GM19463 (cell line): ENCODE measurements around the gene MMD.
"Not testable (repeated sequence)": the region's sequence is repeated elsewhere in the genome, so short reads cannot be mapped to it uniquely, and the experiment has no call there.

Source experiments
- ATAC-seq: cut with Tn5 transposase; IDR thresholded peaks from one replicate; pipeline ENCODE4 v1.9.1; 2021; ENCODE audit warnings: mild to moderate bottlenecking, moderate library complexity; ENCODE audit not compliant: unreplicated experiment

The MMD gene

GRCh38 chr17:55398689-55399088 lies 22.9 kb downstream of the MMD start:
- ATAC-seq: no peak

- ATAC-seq: no peak
Measured at GRCh38 chr17:55395803-55396505, 25.7 kb downstream of the MMD start.

- ATAC-seq: no peak
Measured at GRCh38 chr17:55394357-55395021, 27.1 kb downstream of the MMD start.

- ATAC-seq: no peak
Measured at GRCh38 chr17:55391764-55392467, 29.7 kb downstream of the MMD start.

- no peak for ATAC-seq
Measured at GRCh38 chr17:55391244-55391757, 30.3 kb downstream of the MMD start.

GRCh38 chr17:55390364-55390977 lies 31.2 kb downstream of the MMD start:
- no peak for ATAC-seq

GRCh38 chr17:55389715-55390114 lies 31.9 kb downstream of the MMD start:
- not testable (repeated sequence) for ATAC-seq

- no peak for ATAC-seq
Measured at GRCh38 chr17:55388842-55389241, 32.8 kb downstream of the MMD start.

- ATAC-seq: no peak
Measured at GRCh38 chr17:55386796-55387332, 34.8 kb downstream of the MMD start.

- ATAC-seq: no peak
Measured at GRCh38 chr17:55384643-55385232, 36.9 kb downstream of the MMD start.

- no peak for ATAC-seq
Measured at GRCh38 chr17:55383771-55384642, 37.6 kb downstream of the MMD start.

GRCh38 chr17:55381017-55381770 lies 40.4 kb downstream of the MMD start:
- no peak for ATAC-seq

GRCh38 chr17:55377671-55378275 lies 43.9 kb downstream of the MMD start:
- ATAC-seq: no peak

- no peak for ATAC-seq
Measured at GRCh38 chr17:55368706-55369105, 52.9 kb downstream of the MMD start.

GRCh38 chr17:55366020-55366481 lies 55.6 kb downstream of the MMD start:
- ATAC-seq: no peak

GRCh38 chr17:55363033-55363432 lies 58.6 kb downstream of the MMD start:
- no peak for ATAC-seq

GRCh38 chr17:55360971-55361370 lies 60.7 kb downstream of the MMD start:
- no peak for ATAC-seq
